ENCODE results near the gene DUS3L.

DNA sequence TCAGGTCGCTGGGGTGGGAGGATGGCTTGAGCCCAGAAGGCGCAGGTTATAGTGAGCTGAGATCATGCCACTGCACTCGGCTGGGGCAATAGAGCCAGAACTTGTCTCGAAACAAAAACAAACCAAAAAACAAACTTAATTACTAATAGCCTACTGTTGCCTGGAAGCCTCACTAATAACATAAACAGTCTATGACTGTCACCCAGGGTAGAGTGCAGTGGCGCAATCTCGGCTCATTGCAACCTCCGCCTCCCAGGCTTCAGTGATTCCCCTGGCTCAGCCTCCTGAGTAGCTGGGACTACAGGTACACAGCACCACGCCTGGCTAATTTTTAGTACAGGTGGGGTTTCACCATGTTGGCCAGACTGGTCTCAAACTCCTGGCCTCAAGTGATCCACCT is 52.5 kb downstream of the DUS3L start:
- TF ChIP-seq, protein P1, sequence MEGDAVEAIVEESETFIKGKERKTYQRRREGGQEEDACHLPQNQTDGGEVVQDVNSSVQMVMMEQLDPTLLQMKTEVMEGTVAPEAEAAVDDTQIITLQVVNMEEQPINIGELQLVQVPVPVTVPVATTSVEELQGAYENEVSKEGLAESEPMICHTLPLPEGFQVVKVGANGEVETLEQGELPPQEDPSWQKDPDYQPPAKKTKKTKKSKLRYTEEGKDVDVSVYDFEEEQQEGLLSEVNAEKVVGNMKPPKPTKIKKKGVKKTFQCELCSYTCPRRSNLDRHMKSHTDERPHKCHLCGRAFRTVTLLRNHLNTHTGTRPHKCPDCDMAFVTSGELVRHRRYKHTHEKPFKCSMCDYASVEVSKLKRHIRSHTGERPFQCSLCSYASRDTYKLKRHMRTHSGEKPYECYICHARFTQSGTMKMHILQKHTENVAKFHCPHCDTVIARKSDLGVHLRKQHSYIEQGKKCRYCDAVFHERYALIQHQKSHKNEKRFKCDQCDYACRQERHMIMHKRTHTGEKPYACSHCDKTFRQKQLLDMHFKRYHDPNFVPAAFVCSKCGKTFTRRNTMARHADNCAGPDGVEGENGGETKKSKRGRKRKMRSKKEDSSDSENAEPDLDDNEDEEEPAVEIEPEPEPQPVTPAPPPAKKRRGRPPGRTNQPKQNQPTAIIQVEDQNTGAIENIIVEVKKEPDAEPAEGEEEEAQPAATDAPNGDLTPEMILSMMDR (IDR thresholded peaks at IDR 0.05; ENCODE audit: low read depth, low read length) = no peak
- no peak for TF ChIP-seq EZH2phosphoT487 (IDR thresholded peaks at IDR 0.05; ENCODE audit: low read depth)

Data from OCI-LY3 (cell line).